Measurements from ENCODE around the gene GNG12. TPM values are rescaled to one million over a fixed set of nuclear protein-coding genes. Genes with fewer than 3 reads are reported as not detected.
A peak's percentile ranks its signal among the peaks of the same experiment; 100 is the strongest.

GNG12 gene
- total and polyA plus RNA-seq, 9 of the 15 experiments (the other 6 are each of a cell fraction or from before 2014, with no cell fraction given): 2.6 to 6.0 (median 4.1) TPM

DNA sequence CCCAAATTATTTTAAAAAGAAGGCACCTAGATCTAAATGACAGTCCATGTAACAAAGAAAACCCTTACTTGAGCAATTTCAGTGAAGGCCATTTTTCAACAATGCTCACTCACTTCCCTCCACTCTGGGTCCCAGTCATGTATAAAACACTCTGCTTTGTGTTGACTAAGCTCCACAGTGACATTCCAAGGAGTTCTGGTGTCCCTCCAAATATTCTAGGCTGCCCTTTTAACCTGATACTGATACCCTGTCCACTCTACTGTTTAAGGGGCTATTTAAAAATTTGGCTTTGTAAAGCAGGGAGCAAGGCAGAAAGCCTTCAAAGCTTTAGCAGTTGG, 73.6 kb downstream of the GNG12 start:
- H4K20me1 ChIP-seq (replicated peaks; ENCODE audit: control insufficient read depth, insufficient read depth, low read length): no peaks in the 10 kb centered on the region
- no peaks in the 10 kb centered on the region for H3K9me1 ChIP-seq (ENCODE audit: control insufficient read depth, insufficient read depth, low read length)
- no peaks in the 10 kb centered on the region for H3K36me3 ChIP-seq (ENCODE audit: control insufficient read depth, insufficient read depth, low read length)
- no peaks in the 10 kb centered on the region for H3K79me2 ChIP-seq (ENCODE audit: control insufficient read depth, insufficient read depth, low read length)
- TF ChIP-seq, protein P1, sequence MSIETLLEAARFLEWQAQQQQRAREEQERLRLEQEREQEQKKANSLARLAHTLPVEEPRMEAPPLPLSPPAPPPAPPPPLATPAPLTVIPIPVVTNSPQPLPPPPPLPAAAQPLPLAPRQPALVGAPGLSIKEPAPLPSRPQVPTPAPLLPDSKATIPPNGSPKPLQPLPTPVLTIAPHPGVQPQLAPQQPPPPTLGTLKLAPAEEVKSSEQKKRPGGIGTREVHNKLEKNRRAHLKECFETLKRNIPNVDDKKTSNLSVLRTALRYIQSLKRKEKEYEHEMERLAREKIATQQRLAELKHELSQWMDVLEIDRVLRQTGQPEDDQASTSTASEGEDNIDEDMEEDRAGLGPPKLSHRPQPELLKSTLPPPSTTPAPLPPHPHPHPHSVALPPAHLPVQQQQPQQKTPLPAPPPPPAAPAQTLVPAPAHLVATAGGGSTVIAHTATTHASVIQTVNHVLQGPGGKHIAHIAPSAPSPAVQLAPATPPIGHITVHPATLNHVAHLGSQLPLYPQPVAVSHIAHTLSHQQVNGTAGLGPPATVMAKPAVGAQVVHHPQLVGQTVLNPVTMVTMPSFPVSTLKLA (conservative IDR thresholded peaks at IDR 0.05): 0 out of 4 replicates have a peak, but pooled peaks of 1 of the 2 experiments have one; percentile 2
- TF ChIP-seq HNRNPH1 (optimal IDR thresholded peaks at IDR 0.05; ENCODE audit: low read depth, low read length) (no peak), BACH1 (tag; IDR thresholded peaks at IDR 0.05) (0 out of 2 replicates have a peak, but pooled peaks have one; percentile 20)
- TF ChIP-seq, protein P2, sequence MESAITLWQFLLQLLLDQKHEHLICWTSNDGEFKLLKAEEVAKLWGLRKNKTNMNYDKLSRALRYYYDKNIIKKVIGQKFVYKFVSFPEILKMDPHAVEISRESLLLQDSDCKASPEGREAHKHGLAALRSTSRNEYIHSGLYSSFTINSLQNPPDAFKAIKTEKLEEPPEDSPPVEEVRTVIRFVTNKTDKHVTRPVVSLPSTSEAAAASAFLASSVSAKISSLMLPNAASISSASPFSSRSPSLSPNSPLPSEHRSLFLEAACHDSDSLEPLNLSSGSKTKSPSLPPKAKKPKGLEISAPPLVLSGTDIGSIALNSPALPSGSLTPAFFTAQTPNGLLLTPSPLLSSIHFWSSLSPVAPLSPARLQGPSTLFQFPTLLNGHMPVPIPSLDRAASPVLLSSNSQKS (CRISPR knock-in tag; IDR thresholded peaks at IDR 0.05): no peak
- DNase-seq (ENCODE audit: extremely low read depth in 1 of 4, low spot score in 3 of 4): no peak
- H3K9me3 ChIP-seq (replicated peaks; ENCODE audit: control insufficient read depth, insufficient read depth, low read depth, low read length): no peaks in the 10 kb centered on the region
- peak; percentile 36 for ATAC-seq
- no peak for FAIRE-seq
- H2AFZ ChIP-seq (ENCODE audit: low read depth, low read length): peak overlapping the region; percentile 90
- intact Hi-C loops (cut with micrococcal nuclease): loop anchor here (1.0 to 2.0 kb wide), 4 partner anchors 47 to 224 kb away; no protein-coding TSS in a partner anchor
- POLR2A ChIA-PET: interaction anchor here (0.6 to 3.1 kb wide), 11 partner anchors 12 to 236 kb away, joined by 3 to 52 read pairs (median 4); partner anchors contain the start of gene GADD45A
- peak overlapping the region; percentile 52 for H3K27ac ChIP-seq (ENCODE audit: extremely low read depth, low read depth, low read length)
- peak overlapping the region in 1 of 2 experiments; percentile 47; a peak in 2 of 4 replicates for H3K9ac ChIP-seq (ENCODE audit: insufficient read depth in 1 of 2, low read depth in 2 of 2, low read length in 2 of 2)
- in situ Hi-C loops (cut with MboI): loop anchor here (5.0 kb wide), 1 partner anchor 222 kb away; no protein-coding TSS in a partner anchor
- BruUV-seq (replicated peaks): no TSS peak
- peaks cover 3 to 22% of the 10 kb centered on the region in 2 experiments; a peak in 4 of 5 replicates for H3K4me1 ChIP-seq (replicated peaks in 1 of 2; ENCODE audit: control insufficient read depth in 2 of 2, insufficient read depth in 2 of 2, low read length in 2 of 2)
- H3K4me2 ChIP-seq (ENCODE audit: insufficient read depth, low read length): peak overlapping the region; percentile 45
- CTCF ChIA-PET (ENCODE audit: low intra/inter-chr PET ratio): interaction anchor here (0.8 to 3.9 kb wide), 5 partner anchors 198 to 413 kb away, joined by 3 to 37 read pairs (median 23); no protein-coding TSS in a partner anchor
- no peak overlapping the region for H3K4me3 ChIP-seq
- no peaks in the 10 kb centered on the region for H3K27me3 ChIP-seq (ENCODE audit: control insufficient read depth in 2 of 2, insufficient read depth in 2 of 2, low read length in 2 of 2)

Measured in K562 (cell line).